ENCODE measurements around the gene DIPK1C. TPM values are rescaled to one million over a fixed set of nuclear protein-coding genes. Genes with fewer than 3 reads are reported as not detected.
A peak's percentile ranks its signal among the peaks of the same experiment; 100 is the strongest.

Gene DIPK1C
- total and polyA plus RNA-seq, 9 of the 15 experiments (the other 6 are each of a cell fraction or from before 2014, with no cell fraction given), result 0.04 to 0.32 (median 0.15) TPM; not detected in 2

- TF ChIP-seq SIX5 (IDR thresholded peaks at IDR 0.05; ENCODE audit: borderline replicate concordance in 1 of 2, insufficient read depth in 1 of 2, low read depth in 1 of 2, low read length in 2 of 2) (no peak), KAT2B (IDR thresholded peaks at IDR 0.05; ENCODE audit: low read depth, low read length) (no peak), TFE3 (CRISPR knock-in tag; IDR thresholded peaks at IDR 0.05) (no peak), TARDBP (IDR thresholded peaks at IDR 0.05) (no peak), THRA (IDR thresholded peaks at IDR 0.05) (no peak), POLR2G (IDR thresholded peaks at IDR 0.05; ENCODE audit: low read depth, low read length) (peak; percentile 82), TBL1XR1 (IDR thresholded peaks at IDR 0.05; ENCODE audit: low read length in 2 of 2) (no peak), ZNF24 (IDR thresholded peaks at IDR 0.05) (no peak), STAT6 (CRISPR knock-in tag; IDR thresholded peaks at IDR 0.05) (no peak), NR0B1 (IDR thresholded peaks at IDR 0.05; ENCODE audit: partially characterized antibody) (no peak), TAF15 (IDR thresholded peaks at IDR 0.05; ENCODE audit: low read depth, low read length) (no peak), JUN (IDR thresholded peaks at IDR 0.05; ENCODE audit: borderline replicate concordance, low read depth, low read length) (peak; percentile 91), JUN (CRISPR knock-in tag; IDR thresholded peaks at IDR 0.05; ENCODE audit: borderline replicate concordance) (no peak; the same call in 1 of the 2 replicates), ZNF695 (CRISPR knock-in tag; IDR thresholded peaks at IDR 0.05) (no peak), POLR3G (IDR thresholded peaks at IDR 0.05; ENCODE audit: extremely low read depth, insufficient read length, insufficient replicate concordance) (no peak), THAP7 (CRISPR knock-in tag; IDR thresholded peaks at IDR 0.05) (no peak), SMARCA5 (IDR thresholded peaks at IDR 0.05) (no peak), XRCC4 (IDR thresholded peaks at IDR 0.05; ENCODE audit: extremely low read depth, insufficient read depth, insufficient read length) (no peak), HDAC2 (IDR thresholded peaks at IDR 0.05) (no peak), CREM (IDR thresholded peaks at IDR 0.05; ENCODE audit: low read depth) (peak; percentile 93)
Observed at GRCh38 chr18:74495581-74496507, 38.7 kb upstream of the DIPK1C start, which contains the start of gene CNDP2 (continued).
